ENCODE measurements around the gene LOC128125822.
A peak's percentile ranks its signal among the peaks of the same experiment; 100 is the strongest.

The LOC128125822 gene

DNA sequence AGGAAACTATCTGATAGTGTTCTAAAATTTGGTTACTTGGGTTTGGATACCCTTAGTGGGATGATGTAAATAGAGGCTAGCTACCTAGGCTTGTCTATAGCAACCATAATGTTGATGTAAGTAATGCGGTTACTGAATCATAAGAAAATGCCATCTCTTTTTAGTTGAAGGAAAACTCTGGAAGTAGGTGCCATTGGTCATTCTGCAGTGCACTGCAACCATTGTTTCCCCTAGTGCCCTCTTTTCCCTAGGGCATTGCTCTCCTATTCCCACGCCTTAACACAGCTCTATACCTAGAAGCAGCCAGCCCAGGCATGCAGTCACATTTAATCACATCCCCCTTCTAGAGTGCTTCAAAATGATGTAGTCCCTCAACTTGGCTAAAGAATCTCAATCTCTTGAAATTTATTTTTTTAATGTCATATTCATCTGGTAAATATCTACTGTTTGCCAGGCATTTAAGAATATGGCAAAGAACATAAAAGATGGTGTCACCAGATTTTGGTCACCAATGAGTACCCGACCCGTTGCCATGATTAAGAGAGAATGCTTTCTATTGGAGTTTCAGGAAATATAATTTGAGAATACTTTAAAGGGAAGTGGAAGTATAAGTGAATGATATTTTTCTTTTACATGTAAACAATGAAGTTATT, 10.4 kb downstream of the LOC128125822 start:
- Histone ChIP-seq H3K14ac (replicated peaks; ENCODE audit: low read depth, low read length) (no peak overlapping the region), H4K8ac (ENCODE audit: low read depth in 2 of 2, low read length in 2 of 2) (no peak overlapping the region), H3K56ac (ENCODE audit: extremely low read depth, insufficient read depth, low read length) (no peak overlapping the region), H3K18ac (ENCODE audit: low read depth, low read length) (no peak overlapping the region), H3K4me3 (ENCODE audit: insufficient read depth, low read depth, low read length) (no peak overlapping the region), H4K91ac (ENCODE audit: insufficient read depth, low read depth, low read length) (no peak overlapping the region), H3K9ac (ENCODE audit: low read depth, low read length) (no peak overlapping the region), H3K36me3 (ENCODE audit: control insufficient read depth, insufficient read depth, low read length) (peaks cover 26% of the 10 kb centered on the region), H3K27ac (ENCODE audit: insufficient read depth, low read length) (no peak overlapping the region), H4K20me1 (ENCODE audit: insufficient read depth, low read length) (peaks cover 8% of the 10 kb centered on the region; the same call in 1 of the 2 replicates), H2AK9ac (replicated peaks; ENCODE audit: low read depth, low read length, poor library complexity) (no peak overlapping the region), H3K4me1 (ENCODE audit: control insufficient read depth, insufficient read depth, low read length) (no peaks in the 10 kb centered on the region), H2AK5ac (ENCODE audit: low read depth, low read length) (no peak overlapping the region), H2AFZ (replicated peaks; ENCODE audit: low read length, poor library complexity) (no peak overlapping the region), H3K79me1 (ENCODE audit: low read depth in 1 of 2, low read length in 2 of 2) (peaks cover 8 to 11% of the 10 kb centered on the region in 2 experiments), H4K5ac (ENCODE audit: low read depth, low read length) (no peak overlapping the region), H2BK120ac (ENCODE audit: low read depth, low read length) (no peak overlapping the region), H3K4ac (ENCODE audit: low read depth, low read length) (no peak overlapping the region), H3K23ac (ENCODE audit: low read depth, low read length) (no peak overlapping the region), H3K9me3 (ENCODE audit: control insufficient read depth, insufficient read depth, low read length) (no peaks in the 10 kb centered on the region), H2BK5ac (ENCODE audit: low read depth, low read length, poor library complexity, severe bottlenecking) (no peak overlapping the region), H2BK15ac (ENCODE audit: low read depth, low read length) (no peak overlapping the region), H3K27me3 (ENCODE audit: control insufficient read depth, insufficient read depth, low read length) (no peaks in the 10 kb centered on the region), H3K4me2 (ENCODE audit: low read depth, low read length) (no peak overlapping the region), H2BK20ac (ENCODE audit: low read depth, low read length) (no peak overlapping the region), H3K9me1 (ENCODE audit: insufficient read depth, low read length) (no peaks in the 10 kb centered on the region)
- no TSS peak for BruUV-seq (replicated peaks)
- ATAC-seq (ENCODE audit: low read depth) (no peak), DNase-seq (no peak)
- in situ Hi-C loops (cut with MboI; ENCODE audit: low sequenced_read_pairs): no loop called here
- POLR2A ChIA-PET (ENCODE audit: unreplicated experiment): no interaction called here
- CTCF ChIA-PET: interaction anchor here (1.1 kb wide), 1 partner anchor 16 kb away, joined by 3 read pairs; no protein-coding TSS in a partner anchor
- WGBS, 2 experiments (ENCODE audit: extremely low coverage in 2 of 2, insufficient read length in 1 of 2): 80% methylated on average over 1 of the region's 4 CpGs; no CpG with 5 or more reads in 1 of the 2 experiments
- intact Hi-C loops (cut with micrococcal nuclease): no loop called here
- TF ChIP-seq POLR2A (IDR thresholded peaks at IDR 0.05; ENCODE audit: low read depth, low read length) (peak; percentile 26), MAZ (IDR thresholded peaks at IDR 0.05; ENCODE audit: borderline replicate concordance, low read depth, low read length) (no peak)
- dilution Hi-C loops (cut with HindIII; ENCODE audit: low sequenced_read_pairs, unreplicated experiment): no loop called here

All from IMR-90 (cell line).